IPS-NIHi11 (cell line): Measurements from ENCODE around the gene PPP1R1A.
A peak's percentile ranks its signal among the peaks of the same experiment; 100 is the strongest.

Experiments used
- DNase-seq: peaks from one replicate; pipeline ENCODE4 v3.0.0; 2012; ENCODE audit warnings: mixed read lengths, low spot score

Gene PPP1R1A

DNA sequence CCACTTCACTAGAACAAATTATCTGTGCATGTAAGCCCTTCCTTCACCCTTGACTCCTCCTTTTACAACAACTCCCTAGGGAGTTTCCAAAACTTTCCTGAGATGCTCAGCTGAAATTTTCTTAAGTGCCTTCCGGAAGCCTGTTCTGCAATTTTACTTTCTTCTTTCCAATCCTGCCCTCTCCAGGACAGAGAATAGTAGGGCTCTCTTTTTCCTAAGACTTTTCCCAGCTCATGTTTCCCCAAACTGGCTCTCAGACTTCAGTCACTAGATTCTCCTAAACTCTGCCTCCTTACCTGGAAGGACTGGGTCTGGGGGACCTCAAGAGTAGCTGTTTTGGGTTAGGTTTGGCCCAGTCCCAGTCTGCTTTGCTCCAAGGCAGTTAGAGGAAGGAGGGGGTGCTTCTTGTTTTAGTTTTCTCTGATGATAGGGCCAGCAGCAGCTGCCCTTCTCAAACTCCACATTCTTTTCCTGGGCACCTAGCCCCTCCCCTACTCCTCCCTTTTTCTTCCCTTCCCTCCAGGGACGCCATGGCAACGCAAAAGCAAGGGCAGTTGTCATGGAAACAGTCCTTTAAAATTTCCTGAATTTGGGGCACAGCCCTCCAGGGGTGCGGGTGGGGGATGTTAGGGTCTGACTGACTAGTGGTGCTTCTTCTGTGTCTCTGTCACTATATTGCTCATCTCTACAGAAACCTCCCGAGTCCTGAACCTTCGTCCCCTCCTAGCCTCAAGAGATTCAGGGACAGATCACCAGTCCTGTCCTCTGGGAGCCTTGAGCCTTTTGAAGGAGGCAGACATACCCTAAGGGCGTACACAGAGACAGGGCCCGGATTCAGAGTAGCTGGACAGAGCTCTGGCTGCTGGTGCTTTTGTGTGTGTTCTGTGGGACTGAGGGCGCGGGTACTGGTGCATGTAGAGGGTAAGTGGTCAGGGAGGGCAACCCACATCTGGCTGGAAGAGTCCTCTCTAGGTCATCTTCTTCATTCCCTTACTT, 17.0 kb downstream of the PPP1R1A start:
- peak; percentile 39 for DNase-seq

GRCh38 chr12:54569995-54570528, 18.4 kb downstream of the PPP1R1A start:
- no peak for DNase-seq

- DNase-seq: no peak
Observed at GRCh38 chr12:54569072-54569471, 19.4 kb downstream of the PPP1R1A start.

DNA sequence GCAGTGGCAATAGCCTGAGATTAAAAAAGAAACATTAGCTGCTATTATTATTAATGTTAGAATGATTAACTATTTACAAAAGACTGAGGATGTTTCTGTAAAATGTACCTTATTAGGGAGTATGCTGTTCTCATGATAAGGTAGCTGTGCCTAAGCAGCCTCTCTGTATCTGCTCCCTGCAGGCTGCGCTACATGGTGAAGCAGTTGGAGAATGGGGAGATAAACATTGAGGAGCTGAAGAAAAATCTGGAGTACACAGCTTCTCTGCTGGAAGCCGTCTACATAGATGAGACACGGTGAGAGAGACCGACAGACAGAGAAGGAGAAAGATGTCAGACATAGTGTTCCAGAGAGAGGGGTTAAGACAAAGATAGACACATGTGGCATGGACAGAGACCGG, 21.7 kb downstream of the PPP1R1A start:
- DNase-seq: no peak

GRCh38 chr12:54565986-54566544, 22.4 kb downstream of the PPP1R1A start:
- DNase-seq: no peak

GRCh38 chr12:54565310-54565985, 23.0 kb downstream of the PPP1R1A start:
- DNase-seq: peak; percentile 33

DNA sequence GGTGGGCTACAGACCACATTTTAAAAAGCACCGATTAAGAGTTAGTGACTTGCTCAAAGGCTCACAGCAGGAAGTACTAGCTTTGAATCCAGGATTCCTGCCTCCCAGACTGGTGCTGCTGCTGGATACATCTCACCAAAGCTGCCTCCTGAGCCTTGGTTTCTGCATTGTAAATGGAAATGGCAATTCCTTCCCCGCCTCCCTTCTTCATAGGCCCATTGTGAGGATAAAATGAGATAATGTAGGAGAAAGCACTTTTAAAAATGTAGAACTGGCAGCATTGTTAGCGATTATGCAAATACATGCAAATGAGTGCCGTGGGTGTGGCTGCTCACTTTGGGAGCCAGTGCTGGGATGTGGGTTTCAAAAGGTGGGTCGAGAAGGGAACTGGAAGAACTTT, 23.7 kb downstream of the PPP1R1A start:
- DNase-seq: peak; percentile 52

DNA sequence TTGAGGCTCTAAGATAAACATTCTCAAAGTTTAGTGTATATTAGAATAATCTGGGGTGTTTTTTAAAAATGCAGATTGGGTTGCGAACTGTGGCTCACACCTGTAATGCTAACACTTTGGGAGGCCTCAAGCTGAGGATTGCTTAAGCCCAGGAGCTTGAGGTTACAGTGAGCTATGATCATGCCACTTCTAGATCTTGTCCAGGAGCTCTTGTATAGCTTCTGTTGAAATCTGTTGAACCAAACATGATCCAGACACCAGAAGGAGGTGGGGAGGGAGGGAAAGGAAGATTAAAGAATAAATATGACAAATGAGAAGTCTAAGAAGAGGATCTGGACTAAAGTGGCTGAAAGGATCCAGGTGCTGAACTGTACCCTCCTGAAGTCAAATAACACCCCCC, 24.7 kb downstream of the PPP1R1A start:
- DNase-seq: no peak

DNA sequence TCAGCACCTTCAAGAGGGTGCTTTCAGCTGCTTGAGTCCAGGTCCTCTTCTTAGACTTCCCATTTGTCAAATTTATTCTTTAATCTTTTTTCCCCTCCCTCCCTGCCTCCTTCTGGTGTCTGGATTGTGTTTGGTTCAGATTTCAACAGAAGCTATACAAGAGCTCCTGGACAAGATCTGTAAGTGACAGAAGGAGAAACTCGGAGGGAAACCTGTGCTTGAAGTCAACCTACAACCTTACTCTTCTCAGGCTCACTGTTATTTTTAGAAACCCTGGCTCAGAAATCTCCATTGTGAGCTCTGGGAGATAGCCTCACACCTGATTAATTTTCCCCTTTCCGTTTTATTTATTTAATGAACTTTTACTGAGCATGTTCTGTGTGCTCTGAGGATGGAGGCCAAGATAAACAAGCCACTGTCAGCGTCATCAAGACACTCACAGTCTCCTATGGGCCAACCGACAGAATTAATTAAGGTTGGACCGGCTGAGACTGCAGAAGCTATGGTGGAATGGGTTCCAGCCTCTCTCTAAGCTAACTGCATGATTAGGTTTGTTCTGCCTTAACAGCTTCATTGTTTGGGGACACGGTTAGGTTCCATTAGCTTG, 25.6 kb downstream of the PPP1R1A start:
- no peak for DNase-seq

- DNase-seq: no peak
Observed at GRCh38 chr12:54561164-54561563, 27.3 kb downstream of the PPP1R1A start.

GRCh38 chr12:54560374-54560858, 28.0 kb downstream of the PPP1R1A start:
- peak; percentile 98 for DNase-seq

DNA sequence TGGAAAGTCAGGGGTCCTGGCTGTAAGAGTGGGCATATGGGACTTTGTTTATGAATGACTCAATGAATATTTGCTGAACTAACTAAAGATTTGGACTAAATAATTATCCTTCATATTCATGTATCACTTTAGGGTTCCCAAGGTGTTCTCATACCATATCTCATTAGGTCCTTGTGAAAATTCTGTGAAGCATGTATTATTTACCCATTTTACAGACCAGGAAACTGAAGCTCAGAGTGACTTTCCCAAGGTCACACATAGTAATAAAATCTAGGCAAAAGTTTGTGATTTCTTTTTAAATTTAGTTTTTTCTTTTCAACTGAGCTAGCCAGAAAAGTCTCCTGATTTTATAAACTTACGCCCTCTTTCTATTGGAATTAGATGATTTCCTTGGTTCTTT, 29.7 kb downstream of the PPP1R1A start:
- DNase-seq: no peak

GRCh38 chr12:54558311-54558710, 30.1 kb downstream of the PPP1R1A start:
- no peak for DNase-seq

GRCh38 chr12:54555670-54556257, 32.7 kb downstream of the PPP1R1A start:
- no peak for DNase-seq

DNA sequence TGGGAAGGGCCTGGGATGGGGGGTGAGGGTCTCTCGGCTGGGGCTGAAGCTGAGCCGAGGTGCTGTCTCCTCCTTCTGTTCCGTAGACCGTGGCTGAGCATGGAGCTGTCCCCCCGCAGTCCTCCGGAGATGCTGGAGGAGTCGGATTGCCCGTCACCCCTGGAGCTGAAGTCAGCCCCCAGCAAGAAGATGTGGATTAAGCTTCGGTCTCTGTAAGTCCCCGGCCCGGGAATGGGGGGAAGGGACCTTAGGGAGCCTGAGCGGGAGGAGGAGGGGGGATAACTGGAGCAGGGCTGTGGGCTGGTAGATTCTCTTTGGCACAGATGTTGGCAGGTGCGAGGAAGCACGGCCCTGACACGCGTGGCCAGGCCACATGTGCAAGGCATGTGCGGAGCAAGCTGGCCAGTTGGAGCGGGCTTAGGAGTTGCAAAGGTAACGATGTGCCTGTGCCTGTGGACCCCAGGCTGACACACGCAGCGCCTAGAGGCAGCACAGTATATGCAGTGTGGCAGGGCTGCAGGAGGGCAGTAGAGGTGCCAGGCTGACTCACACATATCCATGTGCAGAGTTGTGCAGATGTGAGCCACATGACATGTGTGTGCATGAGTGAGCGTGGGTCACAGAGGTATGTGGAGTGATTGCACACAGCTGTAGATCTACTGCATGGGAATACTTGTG, 38.5 kb downstream of the PPP1R1A start:
- DNase-seq: peak; percentile 29

DNA sequence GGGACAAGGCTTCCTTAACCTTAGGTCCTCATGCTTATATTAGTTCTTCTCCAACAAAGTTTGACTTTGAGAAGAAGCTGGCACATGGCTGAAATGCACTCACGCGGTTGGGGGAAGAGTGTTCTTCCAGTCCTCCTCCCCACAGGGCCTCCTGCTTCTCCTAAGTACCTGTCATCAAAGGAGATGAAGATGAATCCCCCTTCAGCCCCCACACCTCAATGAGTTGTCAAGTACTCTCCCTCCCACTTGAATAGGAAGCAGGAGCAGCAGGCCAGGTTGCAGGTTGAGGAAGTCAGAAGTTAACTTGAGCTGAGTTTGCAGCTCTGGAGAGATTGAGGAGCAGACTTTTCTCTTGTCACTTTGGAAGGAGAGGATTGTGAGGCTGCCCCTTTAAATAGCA, 41.9 kb downstream of the PPP1R1A start:
- no peak for DNase-seq

- DNase-seq: no peak
Observed at GRCh38 chr12:54544743-54545142, 43.7 kb downstream of the PPP1R1A start.

GRCh38 chr12:54543526-54543925, 44.9 kb downstream of the PPP1R1A start:
- no peak for DNase-seq

DNA sequence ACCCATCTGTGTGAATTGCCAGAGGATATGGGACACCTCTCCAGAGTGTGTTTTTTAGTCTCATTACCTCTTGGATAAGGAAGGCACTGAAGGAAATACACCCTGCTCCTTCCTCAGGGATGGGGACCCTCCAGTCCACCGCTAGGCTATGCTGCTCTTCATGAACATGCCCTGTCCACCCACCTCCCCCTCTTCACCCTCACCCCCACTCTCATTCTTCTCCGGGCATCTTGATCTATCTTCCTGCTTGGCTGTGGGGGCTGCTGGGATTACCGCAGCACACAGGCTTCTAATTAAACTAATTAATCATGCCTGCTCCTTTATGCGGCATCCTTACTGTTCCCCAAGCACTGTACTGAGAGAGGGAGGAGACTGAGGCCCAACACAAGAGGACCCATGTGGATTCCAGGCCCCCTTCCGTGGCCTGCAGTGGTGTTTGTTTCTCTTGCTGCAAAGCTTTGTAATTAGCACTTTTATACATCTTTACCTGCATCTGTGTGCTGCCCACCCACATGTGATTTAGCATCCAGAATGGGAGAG, 46.6 kb downstream of the PPP1R1A start:
- DNase-seq: no peak

DNA sequence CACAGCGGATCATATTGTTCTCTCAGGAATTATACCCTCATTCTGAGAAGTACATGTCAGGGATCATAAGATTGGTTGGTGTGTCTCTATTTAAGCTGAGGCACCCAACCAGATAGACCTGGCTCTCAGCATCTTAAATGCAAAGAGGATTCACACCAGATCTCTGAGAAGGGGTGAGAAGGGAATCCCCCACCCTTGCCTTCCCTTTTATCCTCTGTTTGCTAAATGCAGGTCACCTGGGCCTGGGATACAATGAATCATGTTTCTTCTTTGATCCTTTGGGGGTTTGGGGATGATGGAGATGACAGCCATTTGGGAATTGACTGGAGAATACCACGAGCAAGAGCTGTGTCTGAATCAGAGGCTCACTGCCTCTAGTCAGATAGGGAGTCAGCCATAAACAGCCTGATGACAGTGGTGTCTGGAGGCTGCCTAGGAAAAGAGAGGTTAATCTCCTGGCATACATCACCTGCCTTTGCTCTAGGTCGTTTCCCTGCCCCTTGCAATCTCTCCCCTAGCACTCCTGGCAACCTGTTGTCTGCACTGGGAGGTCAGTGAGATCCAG, 50.2 kb downstream of the PPP1R1A start:
- DNase-seq: no peak
